H7 (cell line): ENCODE results near the gene CCDC88A. TPM values are rescaled to one million over a fixed set of nuclear protein-coding genes. Genes with fewer than 3 reads are reported as not detected.

Source experiments
- total RNA-seq: library from RNA; depleted of rRNA; stranded (reverse); fragments of >200 nt; shearing (Covaris generic); gene quantifications from 2 replicates; pipeline ENCODE4 v1.2.3, GENCODE V29; 2014; rRNA removed

CCDC88A gene
- total RNA-seq, 1 experiment from 2014 or later = 55.6 TPM

Other genes with a start within 250 kb of the CCDC88A start
- gene CLHC1, start 187.6 kb downstream of the CCDC88A start, total RNA-seq = 4.7 and 8.9 TPM in 2 replicates
- gene RPS27A, start 187.2 kb downstream of the CCDC88A start, total RNA-seq = 1,807 and 1,879 TPM in 2 replicates
- 34.2 and 54.3 TPM in 2 replicates for gene MTIF2, start 150.6 kb downstream of the CCDC88A start, total RNA-seq
- gene CFAP36, start 99.9 kb upstream of the CCDC88A start, total RNA-seq = 4.5 and 6.9 TPM in 2 replicates
- gene PPP4R3B, start 197.8 kb upstream of the CCDC88A start, total RNA-seq = 23.5 and 26.8 TPM in 2 replicates